HG03460 (cell line): Measurements from ENCODE around the gene CASR.

Source experiments
- ATAC-seq: cut with Tn5 transposase; IDR thresholded peaks from one replicate; pipeline ENCODE4 v1.9.1; 2021; ENCODE audit not compliant: unreplicated experiment

The CASR gene

DNA sequence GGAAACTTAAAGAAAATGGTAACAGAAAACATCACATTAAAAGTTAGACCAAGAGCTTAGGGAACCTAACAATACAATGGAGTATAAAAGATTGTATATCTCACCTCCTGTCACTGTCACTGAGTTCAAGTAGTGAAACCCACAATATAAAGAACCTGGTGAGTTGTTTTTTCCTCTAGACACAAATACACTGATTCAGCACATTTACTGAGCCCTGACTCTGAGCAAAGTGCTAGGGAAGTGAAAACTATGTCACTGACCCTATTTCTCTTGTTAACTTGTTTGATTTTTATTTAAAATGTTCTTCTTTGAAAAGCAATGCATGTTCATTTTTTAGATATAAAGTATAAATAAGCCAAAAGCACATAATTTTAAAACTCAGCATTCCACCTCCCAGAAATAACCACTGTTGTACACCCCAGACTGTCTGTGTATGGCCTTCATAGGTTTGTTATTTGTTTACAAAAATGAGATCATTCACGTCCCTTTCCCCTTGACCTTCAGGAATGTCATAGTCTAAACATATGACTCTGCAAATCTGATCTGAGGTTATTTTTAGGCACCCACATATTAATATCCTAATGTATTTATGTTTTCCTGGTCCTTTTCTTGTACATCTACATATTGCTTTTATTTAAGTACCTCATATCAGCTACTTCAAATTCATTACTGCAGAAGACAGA is 72.4 kb downstream of the CASR start:
- peak; percentile 59 for ATAC-seq

DNA sequence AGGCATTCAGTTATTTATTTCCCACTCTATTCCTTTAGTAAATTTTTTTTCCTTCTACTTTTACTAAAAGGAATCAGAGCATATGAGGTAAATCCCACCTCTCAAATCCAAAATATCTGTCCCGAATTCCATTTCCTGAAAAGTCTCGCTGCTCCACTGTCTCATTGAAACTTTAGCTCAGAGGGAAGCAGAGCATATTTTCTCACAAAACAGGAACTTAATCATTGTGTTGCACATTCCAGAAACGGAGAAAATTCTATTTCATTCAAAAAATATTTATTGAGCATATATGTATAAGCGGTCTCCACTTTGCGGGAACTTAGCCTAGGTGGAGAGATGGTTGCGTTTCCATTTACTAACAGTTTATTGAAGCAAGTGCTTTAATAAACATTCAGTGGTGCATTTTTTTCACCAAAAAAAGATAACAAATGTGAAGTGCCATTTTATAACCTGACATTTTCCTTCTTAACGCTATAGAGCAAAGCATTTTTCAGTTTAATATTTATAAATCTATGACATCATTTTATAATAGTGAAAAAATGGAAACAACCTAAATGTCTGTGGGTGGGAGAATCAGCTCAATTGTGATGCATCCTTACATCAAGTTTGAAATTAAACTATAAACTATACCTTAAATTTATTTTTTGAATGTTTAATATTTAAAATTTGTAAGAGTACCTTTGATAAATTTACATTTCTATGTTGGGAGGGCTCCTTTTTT is 74.3 kb downstream of the CASR start:
- no peak for ATAC-seq

GRCh38 chr3:122258757-122259371 is 75.4 kb downstream of the CASR start:
- peak; percentile 73 for ATAC-seq

DNA sequence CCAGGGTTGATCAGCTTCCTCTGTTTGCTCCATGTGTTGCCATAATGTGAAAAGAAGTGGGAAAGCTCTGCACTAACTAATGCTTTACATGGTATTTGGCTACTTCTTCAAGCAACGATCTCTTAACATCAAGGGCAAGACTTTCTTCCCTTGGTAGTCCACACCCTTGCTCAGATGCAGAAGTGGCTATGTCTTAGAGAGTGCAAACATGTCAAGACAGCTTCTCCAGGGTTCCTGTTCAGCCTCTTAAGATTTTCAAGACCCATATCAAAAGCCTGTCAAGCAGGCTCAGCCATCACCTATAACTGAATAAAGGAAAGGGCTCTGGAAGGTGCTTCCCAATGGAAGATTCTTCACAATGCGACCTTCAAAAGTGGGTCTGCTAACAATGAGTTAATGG is 76.7 kb downstream of the CASR start:
- ATAC-seq = no peak

GRCh38 chr3:122263058-122263457 is 79.6 kb downstream of the CASR start:
- ATAC-seq = no peak

GRCh38 chr3:122263974-122264588 is 80.6 kb downstream of the CASR start:
- ATAC-seq = no peak

- ATAC-seq = no peak
Observed at GRCh38 chr3:122265957-122266356, 82.5 kb downstream of the CASR start.

- no peak for ATAC-seq
Observed at GRCh38 chr3:122268257-122269024, 85.0 kb downstream of the CASR start.

DNA sequence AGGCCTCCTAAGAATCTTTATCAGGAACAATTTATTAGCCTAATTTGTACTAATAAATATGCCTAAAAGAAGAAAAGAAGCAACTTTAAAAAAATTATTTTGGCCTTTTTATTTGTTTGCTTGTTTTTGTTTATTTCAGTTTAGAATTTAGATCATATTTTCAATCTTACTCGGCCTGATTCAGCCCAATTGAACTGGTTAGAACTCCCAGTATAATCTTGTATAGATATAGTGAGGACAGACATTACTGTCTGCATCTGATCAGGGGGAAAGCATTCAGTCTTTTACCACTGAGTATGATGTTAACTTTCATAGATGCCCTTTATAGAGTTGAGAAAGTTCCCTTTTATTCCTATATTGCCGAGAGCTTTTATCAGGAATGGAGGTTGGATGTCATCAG is 85.6 kb downstream of the CASR start:
- ATAC-seq = no peak

GRCh38 chr3:122271246-122271898 is 87.9 kb downstream of the CASR start:
- no peak for ATAC-seq

DNA sequence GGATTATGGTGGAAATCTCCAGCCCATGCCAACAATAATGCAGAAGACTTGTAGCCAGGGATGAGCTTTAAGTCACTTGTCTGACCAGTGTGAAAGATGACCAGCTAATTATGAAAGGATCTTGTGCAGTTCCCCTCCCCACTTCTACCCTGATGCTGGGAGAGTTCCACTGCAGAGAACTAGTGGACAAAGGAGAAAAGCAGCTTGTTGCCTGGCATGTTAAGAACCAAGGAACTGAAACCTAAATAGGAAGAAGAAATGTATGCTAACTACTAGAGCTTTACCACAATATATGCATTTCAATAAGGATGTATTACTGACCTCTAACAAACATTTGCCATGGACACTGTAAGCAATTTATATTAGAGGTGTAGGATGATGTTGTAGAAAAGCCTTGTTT is 89.4 kb downstream of the CASR start:
- no peak for ATAC-seq

GRCh38 chr3:122273498-122273897 is 90.0 kb downstream of the CASR start:
- ATAC-seq = no peak

GRCh38 chr3:122281891-122282290 is 98.4 kb downstream of the CASR start:
- no peak for ATAC-seq

GRCh38 chr3:122283796-122284445 is 100.5 kb downstream of the CASR start:
- no peak for ATAC-seq

DNA sequence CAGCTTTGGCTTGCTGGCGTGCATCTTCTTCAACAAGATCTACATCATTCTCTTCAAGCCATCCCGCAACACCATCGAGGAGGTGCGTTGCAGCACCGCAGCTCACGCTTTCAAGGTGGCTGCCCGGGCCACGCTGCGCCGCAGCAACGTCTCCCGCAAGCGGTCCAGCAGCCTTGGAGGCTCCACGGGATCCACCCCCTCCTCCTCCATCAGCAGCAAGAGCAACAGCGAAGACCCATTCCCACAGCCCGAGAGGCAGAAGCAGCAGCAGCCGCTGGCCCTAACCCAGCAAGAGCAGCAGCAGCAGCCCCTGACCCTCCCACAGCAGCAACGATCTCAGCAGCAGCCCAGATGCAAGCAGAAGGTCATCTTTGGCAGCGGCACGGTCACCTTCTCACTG is 101.0 kb downstream of the CASR start:
- ATAC-seq = no peak

GRCh38 chr3:122294359-122294758 is 110.9 kb downstream of the CASR start:
- no peak for ATAC-seq

- no peak for ATAC-seq
Observed at GRCh38 chr3:122295266-122296062, 112.0 kb downstream of the CASR start.

DNA sequence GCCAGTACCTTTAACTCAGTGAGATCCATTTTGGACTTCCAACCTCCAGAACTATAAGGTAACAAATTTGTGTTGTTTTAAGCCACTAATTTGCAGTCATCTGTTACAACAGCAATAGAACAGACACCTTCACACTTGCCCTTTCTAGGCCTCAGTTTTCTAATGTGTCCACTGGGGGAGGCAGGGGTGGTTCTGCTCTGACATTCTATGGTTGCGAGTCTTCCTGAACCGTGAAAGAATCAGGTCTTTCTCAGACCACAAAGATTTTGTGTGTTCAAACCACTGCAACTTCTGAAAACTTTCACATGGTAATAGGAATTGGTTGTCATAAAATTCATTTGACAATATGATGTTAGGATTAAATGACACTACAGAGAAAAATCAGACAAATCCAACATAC is 114.8 kb downstream of the CASR start:
- ATAC-seq = peak; percentile 58

- ATAC-seq = no peak
Observed at GRCh38 chr3:122299215-122299614, 115.7 kb downstream of the CASR start.
